Stimulated activated CD4-positive, alpha-beta T cell treated with anti-CD3 and anti-CD28 coated beads, Interleukin-4, amount 100 ng/mL, for 4 hours (primary cell): ENCODE data around the gene MAPK8IP3.

Experiments
- DNase-seq, 2 experiments: peaks; one replicate each; pipeline ENCODE4 v3.0.0-alpha.2; 2020

The MAPK8IP3 gene

GRCh38 chr16:1762879-1763520 lies 57.0 kb downstream of the MAPK8IP3 start:
- no peak for DNase-seq

GRCh38 chr16:1763521-1764511 lies 57.8 kb downstream of the MAPK8IP3 start:
- no peak for DNase-seq

GRCh38 chr16:1764971-1765370 lies 59.0 kb downstream of the MAPK8IP3 start:
- no peak for DNase-seq

GRCh38 chr16:1765826-1766225 lies 59.8 kb downstream of the MAPK8IP3 start:
- DNase-seq = no peak

GRCh38 chr16:1766231-1766630 lies 60.2 kb downstream of the MAPK8IP3 start:
- no peak for DNase-seq

GRCh38 chr16:1766701-1767100 lies 60.7 kb downstream of the MAPK8IP3 start:
- no peak for DNase-seq

GRCh38 chr16:1767116-1767994 lies 61.4 kb downstream of the MAPK8IP3 start:
- DNase-seq = no peak

GRCh38 chr16:1768061-1768766 lies 62.2 kb downstream of the MAPK8IP3 start:
- DNase-seq = no peak

GRCh38 chr16:1768767-1769401 lies 62.9 kb downstream of the MAPK8IP3 start:
- no peak for DNase-seq

- DNase-seq = no peak
These were observed 63.7 kb downstream of the MAPK8IP3 start for GRCh38 chr16:1769402-1770300.

GRCh38 chr16:1770328-1771187 lies 64.6 kb downstream of the MAPK8IP3 start:
- DNase-seq = peak; percentile 46 to 62

- peak; percentile 66 to 81 for DNase-seq
These were observed 65.3 kb downstream of the MAPK8IP3 start, which contains the start of gene NME3 for GRCh38 chr16:1771188-1771863. NME3 (minus strand) TSS chr16:1771543; CDS start chr16:1771534, 9 bp downstream.

GRCh38 chr16:1771864-1772361 lies 65.9 kb downstream of the MAPK8IP3 start:
- no peak for DNase-seq

- peak; percentile 49 to 52 for DNase-seq
These were observed 66.4 kb downstream of the MAPK8IP3 start, which contains the start of gene EME2 for GRCh38 chr16:1772362-1772907. EME2 (plus strand) TSS chr16:1772810; CDS start chr16:1773228, 418 bp downstream.

GRCh38 chr16:1772908-1773702 lies 67.1 kb downstream of the MAPK8IP3 start, which contains the start of gene MRPS34:
MRPS34 (minus strand) TSS chr16:1773134; CDS start chr16:1773119, 15 bp downstream.
- peak; percentile 68 to 78 for DNase-seq

- DNase-seq = no peak
These were observed 67.9 kb downstream of the MAPK8IP3 start for GRCh38 chr16:1773703-1774447.

GRCh38 chr16:1774448-1774780 lies 68.4 kb downstream of the MAPK8IP3 start:
- no peak for DNase-seq
